A549 (cell line): Measurements from ENCODE around the gene CPTP. TPM values are rescaled to one million over a fixed set of nuclear protein-coding genes. Genes with fewer than 3 reads are reported as not detected.

ENCODE experiments used
- ATAC-seq, 2 experiments: fragments of 200-7000 bp in 1 of 2; fragments of >200 bp in 1 of 2; cut with Nextera tagmentation in 1 of 2; cut with Tn5 transposase in 1 of 2; 3 replicates each; pipeline versions ENCODE4 v1.8.0 to v1.9.1; 2018 to 2020; ENCODE audit warnings: mild to moderate bottlenecking in 1 of 2, moderate library complexity in 1 of 2
- CTCF ChIA-PET: fragments of 300-600 bp; sonication (Branson Sonifier 250); formaldehyde crosslinking; extraction: SDS; loops from one replicate; lab custom pipeline; 2021; ENCODE audit warnings: antibody characterized with exemption, inconsistent platforms; lab: Yijun Ruan, JAX
- POLR2A ChIA-PET: fragments of 350-600 bp; formaldehyde crosslinking; extraction: SDS; loops from one replicate; lab custom pipeline; 2021; ENCODE audit warnings: antibody characterized with exemption, inconsistent platforms; lab: Yijun Ruan, JAX
- DNase-seq, 2 experiments: peaks; one replicate each; pipeline versions ENCODE4 v3.0.0 to v3.0.0-alpha.2; 2011 to 2016; ENCODE audit warnings: low read depth in 1 of 2, low spot score in 1 of 2
- FAIRE-seq: peaks from 2 replicates; lab custom pipeline; 2011; peaks lifted over from hg19 to GRCh38; lab: Jason Lieb, UNC
- H3K27ac ChIP-seq, 2 experiments: fragments of >200 bp; sonication (Bioruptor Twin); formaldehyde crosslinking; 3 replicates each; pipeline ENCODE4 v1.5.1; 2016 to 2017
- H3K4me1 ChIP-seq: fragments of >200 bp; sonication (Bioruptor Twin); formaldehyde crosslinking; 3 replicates; pipeline ENCODE4 v1.6.1; 2016
- H3K4me2 ChIP-seq: fragments of >200 bp; sonication (Bioruptor Twin); formaldehyde crosslinking; 3 replicates; pipeline ENCODE4 v1.6.1; 2016
- H3K4me3 ChIP-seq: fragments of >200 bp; sonication (Bioruptor Twin); formaldehyde crosslinking; 3 replicates; pipeline ENCODE4 v1.5.1; 2016
- H3K9me3 ChIP-seq: fragments of >200 bp; sonication (Bioruptor Twin); formaldehyde crosslinking; 3 replicates; pipeline ENCODE4 v1.6.1; 2016
- BHLHE40 ChIP-seq: IDR thresholded peaks from 2 replicates; pipeline ENCODE4 v1.6.1; 2012; ENCODE audit warnings: low read depth, low read length, inconsistent platforms
- CBX2 ChIP-seq: fragments of 200-600 bp; sonication (generic); IDR thresholded peaks from 2 replicates; pipeline ENCODE4 v1.6.1; 2016; ENCODE audit warnings: low read depth, mild to moderate bottlenecking, borderline replicate concordance
- CEBPB ChIP-seq, 2 experiments: fragments of >200 bp in 1 of 2; sonication (Bioruptor Twin) in 1 of 2; formaldehyde crosslinking in 1 of 2; IDR thresholded peaks; 2 replicates each; pipeline ENCODE4 v1.6.1; 2012 to 2016
- EHMT2 ChIP-seq: fragments of 200-600 bp; sonication (generic); IDR thresholded peaks from 2 replicates; pipeline ENCODE4 v1.6.1; 2016; ENCODE audit warnings: antibody characterized with exemption, low read depth, mild to moderate bottlenecking, moderate library complexity
- EP300 ChIP-seq, 2 experiments: fragments of >200 bp; sonication (Bioruptor Twin); formaldehyde crosslinking; IDR thresholded peaks; 2 replicates in 1 of 2; 3 replicates in 1 of 2; pipeline ENCODE4 v1.6.1; 2016 to 2017
- FOSB ChIP-seq: fragments of 250-450 bp; sonication (Bioruptor Pico); IDR thresholded peaks from 2 replicates; pipeline ENCODE4 v1.5.0; 2020; ENCODE audit warnings: mild to moderate bottlenecking, moderate library complexity
- FOSL2 ChIP-seq, 2 experiments: fragments of 450-650 bp in 1 of 2; fragments of >200 bp in 1 of 2; sonication (Bioruptor Twin) in 1 of 2; formaldehyde crosslinking; IDR thresholded peaks; 2 replicates each; pipeline versions ENCODE4 v1.5.0 to v1.6.1; 2016 to 2020; ENCODE audit warnings: mild to moderate bottlenecking in 1 of 2, moderate library complexity in 1 of 2
- GATA3 ChIP-seq: IDR thresholded peaks from 2 replicates; pipeline ENCODE4 v1.6.1; 2012; ENCODE audit warnings: borderline replicate concordance
- HEYL ChIP-seq: fragments of 250-450 bp; sonication (Bioruptor Pico); IDR thresholded peaks from 2 replicates; pipeline ENCODE4 v1.8.0; 2021; ENCODE audit warnings: mild to moderate bottlenecking, moderate library complexity
- HOXB5 ChIP-seq: fragments of 250-450 bp; sonication (Bioruptor Pico); IDR thresholded peaks from 2 replicates; pipeline ENCODE4 v1.5.0; 2020; ENCODE audit warnings: mild to moderate bottlenecking, moderate library complexity
- JUNB ChIP-seq: fragments of >200 bp; sonication (Bioruptor Twin); formaldehyde crosslinking; IDR thresholded peaks from 2 replicates; pipeline ENCODE4 v1.6.1; 2016
- MAZ ChIP-seq: fragments of 150-350 bp; IDR thresholded peaks from 2 replicates; pipeline ENCODE4 v1.6.1; 2014; ENCODE audit warnings: antibody characterized with exemption, low read depth, low read length, borderline replicate concordance
- MYC ChIP-seq: IDR thresholded peaks from 2 replicates; pipeline ENCODE4 v1.6.1; 2012; ENCODE audit warnings: mild to moderate bottlenecking, inconsistent platforms, low read length, improper control_type of control experiment, borderline replicate concordance
- NFE2L2 ChIP-seq: fragments of 150-350 bp; conservative IDR thresholded peaks from 2 replicates; pipeline ENCODE4 v1.6.1; 2014; ENCODE audit warnings: low read length
- POLR2A ChIP-seq: IDR thresholded peaks from 2 replicates; pipeline ENCODE4 v1.6.1; 2012; ENCODE audit warnings: mild to moderate bottlenecking, low read length
- RAD21 ChIP-seq, 2 experiments: fragments of >200 bp in 1 of 2; sonication (Bioruptor Twin) in 1 of 2; formaldehyde crosslinking in 1 of 2; IDR thresholded peaks in 1 of 2; conservative IDR thresholded peaks in 1 of 2; 2 replicates in 1 of 2; 3 replicates in 1 of 2; pipeline ENCODE4 v1.6.1; 2012 to 2018; ENCODE audit warnings: inconsistent platforms in 1 of 2
- SMC3 ChIP-seq: fragments of >200 bp; sonication (Bioruptor Twin); formaldehyde crosslinking; IDR thresholded peaks from 3 replicates; pipeline ENCODE4 v1.6.1; 2018; ENCODE audit warnings: inconsistent platforms
- WGBS: methylation state at CpG from one replicate; pipeline ENCODE4 v1.1.6; 2017; ENCODE audit errors: missing lambda C conversion rate; 5-methylcytosine and 5-hydroxymethylcytosine counted together
- polyA plus RNA-seq, 4 experiments: library from polyadenylated mRNA; depleted of rRNA in 3 of 4; stranded (reverse); fragments of >200 nt; fragmentation: RNase III in 1 of 4; extraction: RNeasy Plus Mini Kit Qiagen cat#74134 plus additional on column Dnase treatment in 1 of 4; gene quantifications; 2 replicates in 3 of 4; 3 replicates in 1 of 4; pipeline ENCODE4 v1.2.3, GENCODE V29; 2011 to 2017
- TF ChIP-seq, protein P1 (sequence below): fragments of >200 bp; sonication (Bioruptor Twin); formaldehyde crosslinking; IDR thresholded peaks from 2 replicates; pipeline ENCODE4 v1.6.1; 2016
- TF ChIP-seq, protein P2 (sequence below): fragments of >200 bp; sonication (Bioruptor Twin); formaldehyde crosslinking; IDR thresholded peaks from 3 replicates; pipeline ENCODE4 v1.6.1; 2016
- TF ChIP-seq, protein P3 (sequence below): fragments of 200-600 bp; sonication (generic); IDR thresholded peaks from 2 replicates; pipeline ENCODE4 v1.6.1; 2016; ENCODE audit warnings: antibody characterized with exemption, mild to moderate bottlenecking, moderate library complexity
- TF ChIP-seq, protein P4 (sequence below): fragments of 250-450 bp; sonication (Bioruptor Pico); IDR thresholded peaks from 2 replicates; pipeline ENCODE4 v1.5.0; 2020; ENCODE audit warnings: low read depth, mild to moderate bottlenecking, moderate library complexity

Gene CPTP
- polyA plus RNA-seq, 2 of the 4 experiments (the other 2 are of a cell fraction): 4.3 to 11.9 TPM

DNA sequence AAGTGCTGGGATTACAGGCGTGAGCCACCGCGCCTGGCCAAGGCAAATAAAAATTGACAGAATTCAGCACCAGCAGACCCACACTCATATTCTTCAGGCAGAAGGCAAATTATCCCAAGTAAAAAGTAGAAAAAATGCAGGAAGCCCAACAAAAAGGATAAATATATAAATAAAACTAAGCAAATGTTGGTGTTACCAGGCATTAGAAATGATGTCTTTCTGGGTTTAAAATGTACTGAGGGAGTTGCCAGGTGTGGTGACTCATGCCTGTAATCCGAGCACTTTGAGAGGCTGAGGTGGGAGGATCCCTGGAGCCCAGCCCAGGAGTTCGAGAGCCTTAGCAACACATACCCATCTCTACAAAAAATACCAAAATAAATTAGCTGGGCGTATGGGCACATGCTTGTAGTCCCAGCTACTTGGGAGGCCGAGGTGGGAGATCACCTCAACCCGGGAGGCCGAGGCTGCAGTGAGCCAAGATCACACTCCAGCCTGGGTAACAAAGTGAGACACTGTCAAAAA is 6.4 kb upstream of the CPTP start:
- ChIA-PET POLR2A (interaction anchor here (1.1 kb wide), 1 partner anchor 81 kb away, joined by 4 read pairs; the partner anchor contains the start of gene CCNL2), CTCF (no interaction called here)
- TF ChIP-seq CBX2 (no peak), EP300 (IDR thresholded peaks at IDR 0.05) (no peak), MAZ (no peak), SMC3 (no peak), EHMT2 (no peak), GATA3 (no peak), FOSL2 (IDR thresholded peaks at IDR 0.05) (peak; percentile 51; the same call in 1 of the 2 replicates), FOSL2 (CRISPR knock-in tag; IDR thresholded peaks at IDR 0.05) (peak; percentile 84), JUNB (0 out of 2 replicates have a peak, but pooled peaks have one; percentile 11)
- TF ChIP-seq, protein P1, sequence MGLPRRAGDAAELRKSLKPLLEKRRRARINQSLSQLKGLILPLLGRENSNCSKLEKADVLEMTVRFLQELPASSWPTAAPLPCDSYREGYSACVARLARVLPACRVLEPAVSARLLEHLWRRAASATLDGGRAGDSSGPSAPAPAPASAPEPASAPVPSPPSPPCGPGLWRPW: no peak
- peak; percentile 72 to 86 for ATAC-seq
- H3K4me1 ChIP-seq: peaks cover 21% of the 10 kb centered on the region
- no peak for FAIRE-seq
- H3K4me2 ChIP-seq: peak overlapping the region; percentile 37
- peak in 1 of 2 experiments; percentile 77 for DNase-seq
- H3K27ac ChIP-seq: peak overlapping the region in 1 of 2 experiments; percentile 57; a peak in 1 of 6 replicates
- no peaks in the 10 kb centered on the region for H3K9me3 ChIP-seq
- no peak overlapping the region for H3K4me3 ChIP-seq
- 30% methylated on average over 9 of the region's 9 CpGs for WGBS

DNA sequence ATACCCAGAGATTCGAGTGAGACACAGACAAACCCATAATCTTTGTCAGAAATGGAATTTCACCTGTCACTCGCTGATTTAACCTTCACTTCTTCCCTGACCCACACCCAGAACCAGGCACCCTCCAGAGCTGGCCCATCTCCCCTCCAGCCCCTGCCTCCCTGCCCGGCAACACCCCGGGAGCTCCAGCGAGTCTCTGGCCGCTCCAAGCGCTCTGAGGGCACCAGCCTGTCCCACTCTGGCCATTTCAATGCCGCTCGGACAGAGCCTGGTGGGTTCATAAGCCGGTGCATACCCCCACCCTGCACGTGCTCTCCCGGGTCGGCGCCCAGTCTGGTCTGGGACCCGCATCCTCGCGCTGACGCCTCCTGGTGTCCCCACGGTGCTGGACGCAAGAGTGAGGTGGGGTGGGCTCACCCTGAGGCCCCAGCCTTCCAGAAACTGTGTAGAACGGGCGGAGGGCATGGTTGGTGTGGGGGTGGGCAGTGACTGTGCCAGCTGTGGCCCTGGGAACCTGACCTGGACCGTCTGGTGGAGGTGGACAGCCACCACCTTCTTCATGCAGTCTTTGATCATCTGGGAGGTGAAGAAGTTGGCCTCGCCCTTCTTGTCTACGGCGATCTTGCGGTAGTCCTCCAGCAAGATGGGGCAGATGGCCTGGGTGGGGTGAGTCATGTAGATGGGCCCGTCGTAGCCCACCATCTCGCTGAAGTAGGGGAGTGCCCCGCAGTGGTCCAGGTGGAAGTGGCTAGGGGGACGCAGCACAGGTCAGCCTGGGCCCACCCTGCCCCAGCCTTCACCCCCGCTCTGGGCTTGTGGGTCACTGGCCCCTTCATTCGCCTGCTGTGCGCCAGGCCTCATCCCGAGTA is 5.6 kb upstream of the CPTP start:
- TF ChIP-seq POLR2A (no peak), BHLHE40 (no peak), JUNB (no peak)
- TF ChIP-seq, all 56 proteins: peak for 0
- WGBS: 85% methylated on average over 16 of the region's 36 CpGs
- Histone ChIP-seq H3K4me3 (no peak overlapping the region), H3K4me2 (peak overlapping the region; percentile 37; the same call in 2 of the 3 replicates), H3K27ac (no peak overlapping the region; a peak in 1 of 6 replicates), H3K9me3 (no peaks in the 10 kb centered on the region), H3K4me1 (peaks cover 21% of the 10 kb centered on the region)
- no peak for FAIRE-seq
- DNase-seq: no peak
- CTCF ChIA-PET: no interaction called here
- no peak; a peak in 1 of 6 replicates for ATAC-seq
- POLR2A ChIA-PET: interaction anchor here (1.1 kb wide), 1 partner anchor 80 kb away, joined by 4 read pairs; the partner anchor contains the start of gene CCNL2

DNA sequence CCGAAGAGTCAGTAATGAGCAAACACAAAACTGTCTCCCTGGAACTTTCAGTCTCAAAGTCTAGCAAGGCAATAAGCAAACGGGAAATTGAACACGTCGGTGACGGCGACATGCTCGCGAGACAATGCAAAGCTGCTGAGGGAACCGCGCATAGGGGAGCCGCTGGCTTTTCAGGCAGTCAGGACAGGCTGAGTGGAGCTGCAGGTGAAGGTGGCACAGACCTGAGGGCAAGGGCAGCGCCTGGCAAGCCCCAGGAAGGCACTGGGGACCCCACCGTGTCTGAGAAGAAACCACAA is 5.0 kb upstream of the CPTP start:
- 93% methylated on average over 13 of the region's 13 CpGs for WGBS
- Histone ChIP-seq H3K4me2 (no peak overlapping the region), H3K4me1 (peaks cover 21% of the 10 kb centered on the region), H3K4me3 (no peak overlapping the region), H3K9me3 (no peaks in the 10 kb centered on the region), H3K27ac (no peak overlapping the region)
- TF ChIP-seq MYC (no peak), HOXB5 (no peak), HEYL (CRISPR knock-in tag) (no peak), CEBPB (IDR thresholded peaks at IDR 0.05) (no peak), FOSB (no peak), NFE2L2 (no peak), RAD21 (conservative IDR thresholded peaks at IDR 0.05 in 1 of 2, IDR thresholded peaks at IDR 0.05 in 1 of 2) (no peak)
- TF ChIP-seq, protein P2, sequence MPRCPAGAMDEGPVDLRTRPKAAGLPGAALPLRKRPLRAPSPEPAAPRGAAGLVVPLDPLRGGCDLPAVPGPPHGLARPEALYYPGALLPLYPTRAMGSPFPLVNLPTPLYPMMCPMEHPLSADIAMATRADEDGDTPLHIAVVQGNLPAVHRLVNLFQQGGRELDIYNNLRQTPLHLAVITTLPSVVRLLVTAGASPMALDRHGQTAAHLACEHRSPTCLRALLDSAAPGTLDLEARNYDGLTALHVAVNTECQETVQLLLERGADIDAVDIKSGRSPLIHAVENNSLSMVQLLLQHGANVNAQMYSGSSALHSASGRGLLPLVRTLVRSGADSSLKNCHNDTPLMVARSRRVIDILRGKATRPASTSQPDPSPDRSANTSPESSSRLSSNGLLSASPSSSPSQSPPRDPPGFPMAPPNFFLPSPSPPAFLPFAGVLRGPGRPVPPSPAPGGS: no peak
- TF ChIP-seq, protein P3, sequence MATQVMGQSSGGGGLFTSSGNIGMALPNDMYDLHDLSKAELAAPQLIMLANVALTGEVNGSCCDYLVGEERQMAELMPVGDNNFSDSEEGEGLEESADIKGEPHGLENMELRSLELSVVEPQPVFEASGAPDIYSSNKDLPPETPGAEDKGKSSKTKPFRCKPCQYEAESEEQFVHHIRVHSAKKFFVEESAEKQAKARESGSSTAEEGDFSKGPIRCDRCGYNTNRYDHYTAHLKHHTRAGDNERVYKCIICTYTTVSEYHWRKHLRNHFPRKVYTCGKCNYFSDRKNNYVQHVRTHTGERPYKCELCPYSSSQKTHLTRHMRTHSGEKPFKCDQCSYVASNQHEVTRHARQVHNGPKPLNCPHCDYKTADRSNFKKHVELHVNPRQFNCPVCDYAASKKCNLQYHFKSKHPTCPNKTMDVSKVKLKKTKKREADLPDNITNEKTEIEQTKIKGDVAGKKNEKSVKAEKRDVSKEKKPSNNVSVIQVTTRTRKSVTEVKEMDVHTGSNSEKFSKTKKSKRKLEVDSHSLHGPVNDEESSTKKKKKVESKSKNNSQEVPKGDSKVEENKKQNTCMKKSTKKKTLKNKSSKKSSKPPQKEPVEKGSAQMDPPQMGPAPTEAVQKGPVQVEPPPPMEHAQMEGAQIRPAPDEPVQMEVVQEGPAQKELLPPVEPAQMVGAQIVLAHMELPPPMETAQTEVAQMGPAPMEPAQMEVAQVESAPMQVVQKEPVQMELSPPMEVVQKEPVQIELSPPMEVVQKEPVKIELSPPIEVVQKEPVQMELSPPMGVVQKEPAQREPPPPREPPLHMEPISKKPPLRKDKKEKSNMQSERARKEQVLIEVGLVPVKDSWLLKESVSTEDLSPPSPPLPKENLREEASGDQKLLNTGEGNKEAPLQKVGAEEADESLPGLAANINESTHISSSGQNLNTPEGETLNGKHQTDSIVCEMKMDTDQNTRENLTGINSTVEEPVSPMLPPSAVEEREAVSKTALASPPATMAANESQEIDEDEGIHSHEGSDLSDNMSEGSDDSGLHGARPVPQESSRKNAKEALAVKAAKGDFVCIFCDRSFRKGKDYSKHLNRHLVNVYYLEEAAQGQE: no peak
- TF ChIP-seq, protein P4, sequence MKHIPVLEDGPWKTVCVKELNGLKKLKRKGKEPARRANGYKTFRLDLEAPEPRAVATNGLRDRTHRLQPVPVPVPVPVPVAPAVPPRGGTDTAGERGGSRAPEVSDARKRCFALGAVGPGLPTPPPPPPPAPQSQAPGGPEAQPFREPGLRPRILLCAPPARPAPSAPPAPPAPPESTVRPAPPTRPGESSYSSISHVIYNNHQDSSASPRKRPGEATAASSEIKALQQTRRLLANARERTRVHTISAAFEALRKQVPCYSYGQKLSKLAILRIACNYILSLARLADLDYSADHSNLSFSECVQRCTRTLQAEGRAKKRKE (CRISPR knock-in tag): no peak
- ATAC-seq (no peak), DNase-seq (no peak), FAIRE-seq (no peak)
- ChIA-PET CTCF (interaction anchor here (1.4 kb wide), 1 partner anchor 18 kb away, joined by 5 read pairs; no protein-coding TSS in a partner anchor), POLR2A (no interaction called here)
